Fibroblast of lung (primary cell): Measurements from ENCODE around the gene MTR. TPM values are rescaled to one million over a fixed set of nuclear protein-coding genes. Genes with fewer than 3 reads are reported as not detected.

ENCODE experiments used
- DNase-seq, 2 donors: peaks; one replicate each; pipeline versions ENCODE4 v3.0.0 to v3.0.0-alpha.2; 2010; ENCODE audit warnings: low read depth in 2 of 2
- H2AFZ ChIP-seq: 2 replicates; pipeline ENCODE4 v1.5.1; 2012; ENCODE audit warnings: low read length, control low read depth, inconsistent platforms
- H3K27ac ChIP-seq: 2 replicates; pipeline ENCODE4 v1.5.1; 2011; ENCODE audit warnings: low read length, control low read depth; ENCODE audit not compliant: insufficient read depth
- H3K27me3 ChIP-seq: 2 replicates; pipeline ENCODE4 v1.5.1; 2011; ENCODE audit warnings: mild to moderate bottlenecking, low read length; ENCODE audit not compliant: control insufficient read depth, insufficient read depth
- H3K36me3 ChIP-seq: 2 replicates; pipeline ENCODE4 v1.5.1; 2011; ENCODE audit warnings: low read length; ENCODE audit not compliant: control insufficient read depth, insufficient read depth
- H3K4me1 ChIP-seq: 2 replicates; pipeline ENCODE4 v1.5.1; 2011; ENCODE audit warnings: low read length; ENCODE audit not compliant: control insufficient read depth, insufficient read depth; ENCODE audit errors: extremely low read depth
- H3K4me2 ChIP-seq: 2 replicates; pipeline ENCODE4 v1.5.1; 2011; ENCODE audit warnings: low read length, control low read depth; ENCODE audit not compliant: insufficient read depth; ENCODE audit errors: extremely low read depth
- H3K4me3 ChIP-seq, 4 experiments: fragments of 200-600 bp in 1 of 4; sonication (generic) in 1 of 4; replicated peaks in 1 of 4; 2 replicates each; pipeline ENCODE4 v1.5.1; 2011 to 2016; ENCODE audit warnings: low read length in 4 of 4, low read depth in 3 of 4, mild to moderate bottlenecking in 3 of 4, control low read depth in 2 of 4, inconsistent platforms in 1 of 4, mixed read lengths in 1 of 4; ENCODE audit not compliant: insufficient read depth in 1 of 4; ENCODE audit errors: control extremely low read depth in 1 of 4
- H3K79me2 ChIP-seq: 2 replicates; pipeline ENCODE4 v1.5.1; 2012; ENCODE audit warnings: mild to moderate bottlenecking, low read length, inconsistent platforms; ENCODE audit not compliant: control insufficient read depth, insufficient read depth
- H3K9ac ChIP-seq: 2 replicates; pipeline ENCODE4 v1.5.1; 2011; ENCODE audit warnings: mild to moderate bottlenecking, low read length, control low read depth; ENCODE audit not compliant: insufficient read depth
- H3K9me3 ChIP-seq: 2 replicates; pipeline ENCODE4 v1.5.1; 2012; ENCODE audit warnings: low read depth, low read length; ENCODE audit not compliant: control insufficient read depth, insufficient read depth
- H4K20me1 ChIP-seq: 2 replicates; pipeline ENCODE4 v1.5.1; 2011; ENCODE audit warnings: low read length; ENCODE audit not compliant: control insufficient read depth, insufficient read depth; ENCODE audit errors: extremely low read depth
- EZH2 ChIP-seq: IDR thresholded peaks from 2 replicates; pipeline ENCODE4 v1.5.1; 2012; ENCODE audit warnings: low read length, control low read depth, mild to moderate bottlenecking; ENCODE audit errors: missing control alignments
- polyA plus RNA-seq, 2 donors: library from polyadenylated mRNA; depleted of rRNA in 1 of 2; stranded (reverse) in 1 of 2; unstranded in 1 of 2; fragments of >200 nt; gene quantifications; 2 replicates each; pipeline ENCODE4 v1.2.1, GENCODE V29; 2011 to 2012; ENCODE audit warnings: missing spikeins in 1 of 2
- total RNA-seq: library from RNA; depleted of rRNA; stranded (reverse); fragments of >200 nt; gene quantifications from 2 replicates; pipeline ENCODE4 v1.2.1, GENCODE V29; 2014
- TF ChIP-seq, protein P1 (sequence below), 2 donors: IDR thresholded peaks in 1 of 2; conservative IDR thresholded peaks in 1 of 2; 1 replicate in 1 of 2; 2 replicates in 1 of 2; pipeline ENCODE4 v1.5.1; 2011 to 2012; ENCODE audit warnings: low read length in 2 of 2, control low read depth in 1 of 2, inconsistent platforms in 1 of 2, low read depth in 1 of 2, mild to moderate bottlenecking in 1 of 2

The MTR gene
- total and polyA plus RNA-seq, 2 donors (not counting 1 experiment from before 2014, with no cell fraction given), result 20.0 to 32.2 TPM

DNA sequence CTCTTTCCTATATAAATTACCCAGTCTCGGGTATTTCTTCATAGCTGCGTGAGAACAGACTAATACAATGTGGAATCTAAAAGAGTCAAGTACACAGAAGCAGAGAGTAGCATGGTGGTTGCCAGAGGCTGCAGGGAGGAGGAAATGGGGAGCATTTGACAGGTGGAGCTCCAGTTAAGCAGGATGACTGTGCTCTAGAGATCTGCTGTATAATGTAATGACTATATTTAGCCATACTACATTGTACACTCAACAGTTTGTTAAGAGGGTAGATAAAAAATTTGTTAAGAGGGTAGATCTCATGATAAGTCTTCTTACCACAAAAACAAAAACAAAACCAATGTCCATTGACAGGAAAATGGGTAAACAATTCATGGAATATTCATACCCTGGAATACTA is 127.1 kb downstream of the MTR start:
- Histone ChIP-seq H3K4me3 (no peak overlapping the region), H3K9me3 (no peaks in the 10 kb centered on the region), H3K36me3 (no peaks in the 10 kb centered on the region), H4K20me1 (no peaks in the 10 kb centered on the region), H3K9ac (no peak overlapping the region), H3K4me2 (no peak overlapping the region), H3K4me1 (no peaks in the 10 kb centered on the region), H3K27ac (no peak overlapping the region), H3K27me3 (no peaks in the 10 kb centered on the region), H2AFZ (no peak overlapping the region), H3K79me2 (no peaks in the 10 kb centered on the region)
- TF ChIP-seq EZH2, result no peak
- TF ChIP-seq, protein P1, sequence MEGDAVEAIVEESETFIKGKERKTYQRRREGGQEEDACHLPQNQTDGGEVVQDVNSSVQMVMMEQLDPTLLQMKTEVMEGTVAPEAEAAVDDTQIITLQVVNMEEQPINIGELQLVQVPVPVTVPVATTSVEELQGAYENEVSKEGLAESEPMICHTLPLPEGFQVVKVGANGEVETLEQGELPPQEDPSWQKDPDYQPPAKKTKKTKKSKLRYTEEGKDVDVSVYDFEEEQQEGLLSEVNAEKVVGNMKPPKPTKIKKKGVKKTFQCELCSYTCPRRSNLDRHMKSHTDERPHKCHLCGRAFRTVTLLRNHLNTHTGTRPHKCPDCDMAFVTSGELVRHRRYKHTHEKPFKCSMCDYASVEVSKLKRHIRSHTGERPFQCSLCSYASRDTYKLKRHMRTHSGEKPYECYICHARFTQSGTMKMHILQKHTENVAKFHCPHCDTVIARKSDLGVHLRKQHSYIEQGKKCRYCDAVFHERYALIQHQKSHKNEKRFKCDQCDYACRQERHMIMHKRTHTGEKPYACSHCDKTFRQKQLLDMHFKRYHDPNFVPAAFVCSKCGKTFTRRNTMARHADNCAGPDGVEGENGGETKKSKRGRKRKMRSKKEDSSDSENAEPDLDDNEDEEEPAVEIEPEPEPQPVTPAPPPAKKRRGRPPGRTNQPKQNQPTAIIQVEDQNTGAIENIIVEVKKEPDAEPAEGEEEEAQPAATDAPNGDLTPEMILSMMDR (conservative IDR thresholded peaks at IDR 0.05 in 1 of 2, IDR thresholded peaks at IDR 0.05 in 1 of 2; ENCODE audit: low read depth in 1 of 2, low read length in 2 of 2), result no peak
- no peak for DNase-seq

DNA sequence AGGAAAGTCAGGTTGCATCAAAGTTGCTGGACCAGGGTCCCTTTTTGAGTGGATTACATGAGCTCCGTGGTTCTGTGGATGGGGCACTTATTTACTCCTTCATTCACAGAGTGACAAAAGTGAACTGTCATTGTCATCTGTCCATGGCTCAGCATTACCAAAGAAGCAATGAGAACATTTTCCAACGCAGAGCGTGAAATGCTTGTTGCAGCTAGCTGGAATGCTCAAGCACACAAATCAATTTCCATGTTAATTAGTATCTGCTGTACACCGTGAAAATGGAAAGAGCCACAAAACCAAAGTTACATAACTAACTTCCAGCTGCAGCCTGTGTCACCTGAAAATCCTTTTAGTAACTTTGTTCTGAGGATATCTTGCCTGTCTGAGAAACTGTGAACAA is 130.3 kb downstream of the MTR start:
- no peak for TF ChIP-seq EZH2
- TF ChIP-seq, protein P1 (conservative IDR thresholded peaks at IDR 0.05 in 1 of 2, IDR thresholded peaks at IDR 0.05 in 1 of 2; ENCODE audit: low read depth in 1 of 2, low read length in 2 of 2), result no peak
- Histone ChIP-seq H3K4me3 (no peak overlapping the region), H3K4me2 (no peak overlapping the region), H2AFZ (no peak overlapping the region), H3K27ac (no peak overlapping the region), H3K79me2 (no peaks in the 10 kb centered on the region), H3K4me1 (no peaks in the 10 kb centered on the region), H3K36me3 (no peaks in the 10 kb centered on the region), H4K20me1 (no peaks in the 10 kb centered on the region), H3K9me3 (no peaks in the 10 kb centered on the region), H3K9ac (no peak overlapping the region), H3K27me3 (no peaks in the 10 kb centered on the region)
- no peak for DNase-seq

DNA sequence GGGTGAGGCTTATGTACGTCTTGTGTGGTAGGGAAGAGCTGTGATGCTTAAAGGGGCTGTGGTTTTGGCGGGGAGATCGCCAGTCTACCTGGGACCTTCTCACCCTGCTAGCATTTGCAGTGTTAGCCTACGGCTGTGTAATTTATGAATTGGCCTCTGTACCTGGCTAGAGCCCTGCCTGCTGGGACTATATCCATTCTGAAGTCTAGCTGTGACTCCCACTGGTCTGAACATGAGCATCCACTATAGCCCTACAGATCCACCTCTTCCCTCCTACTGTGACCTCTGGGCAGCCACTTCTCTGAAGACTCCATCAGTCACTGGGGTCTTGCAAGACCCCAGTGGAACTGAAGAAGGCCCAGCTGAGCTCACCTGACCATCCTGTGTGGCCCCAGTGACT is 135.4 kb downstream of the MTR start:
- H3K4me1 ChIP-seq, result no peaks in the 10 kb centered on the region
- DNase-seq, result no peak
- no peak overlapping the region for H3K4me2 ChIP-seq
- no peak overlapping the region for H3K27ac ChIP-seq
- no peaks in the 10 kb centered on the region for H3K9me3 ChIP-seq
- no peaks in the 10 kb centered on the region for H4K20me1 ChIP-seq
- no peaks in the 10 kb centered on the region for H3K36me3 ChIP-seq
- H3K27me3 ChIP-seq, result no peaks in the 10 kb centered on the region
- no peaks in the 10 kb centered on the region for H3K79me2 ChIP-seq
- H2AFZ ChIP-seq, result no peak overlapping the region
- H3K4me3 ChIP-seq, result no peak overlapping the region
- TF ChIP-seq EZH2, result no peak
- TF ChIP-seq, protein P1 (conservative IDR thresholded peaks at IDR 0.05 in 1 of 2, IDR thresholded peaks at IDR 0.05 in 1 of 2; ENCODE audit: low read depth in 1 of 2, low read length in 2 of 2), result no peak
- no peak overlapping the region for H3K9ac ChIP-seq
